ENCODE measurements around the gene FYB2. TPM values are rescaled to one million over a fixed set of nuclear protein-coding genes. Genes with fewer than 3 reads are reported as not detected.

Gene FYB2
- total and polyA plus RNA-seq, 2 experiments from 2014 or later, result 15.5 to 18.6 TPM

- Histone ChIP-seq H3K36me3 (replicated peaks; ENCODE audit: insufficient read depth, low read depth) (no peaks in the 10 kb centered on the region), H3K27me3 (no peaks in the 10 kb centered on the region), H3K4me1 (ENCODE audit: insufficient read depth) (no peaks in the 10 kb centered on the region), H3K4me3 (no peak overlapping the region), H3K4me2 (no peak overlapping the region), H4K20me1 (ENCODE audit: insufficient read depth, poor library complexity, severe bottlenecking) (no peaks in the 10 kb centered on the region), H2AFZ (no peak overlapping the region), H3K79me2 (no peaks in the 10 kb centered on the region), H3K27ac (no peak overlapping the region), H3K9me3 (ENCODE audit: low read depth) (no peaks in the 10 kb centered on the region), H3K9me2 (replicated peaks; ENCODE audit: insufficient read depth) (no peaks in the 10 kb centered on the region)
- no peak for TF ChIP-seq EZH2phosphoT487 (IDR thresholded peaks at IDR 0.05; ENCODE audit: low read depth, severe bottlenecking, unreplicated experiment)
- DNase-seq (ENCODE audit: low spot score), result no peak
- 68% methylated on average over 2 of the region's 2 CpGs for WGBS (ENCODE audit: low lambda C conversion rate, missing lambda C conversion rate)
Measured at GRCh38 chr1:56866656-56867055, 47.5 kb upstream of the FYB2 start.

DNA sequence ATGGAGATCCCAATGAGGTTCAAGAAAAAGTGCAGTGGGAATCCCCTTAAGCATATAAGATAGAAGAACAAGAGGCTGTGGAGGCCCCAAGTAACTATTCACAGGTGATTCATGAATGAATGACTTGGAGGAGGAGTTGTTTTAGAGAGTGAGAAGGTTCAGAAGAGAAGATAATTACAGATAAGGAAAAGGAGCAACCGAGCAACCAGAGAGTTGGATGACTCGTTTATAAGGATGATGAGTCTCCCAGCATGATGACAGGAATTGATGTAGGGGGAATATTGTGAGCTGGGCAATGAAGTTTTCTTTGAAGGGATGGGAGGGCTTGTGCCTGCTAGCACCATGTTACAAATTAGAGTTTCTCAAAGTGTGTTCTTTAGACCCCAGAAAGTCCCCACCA is 45.2 kb upstream of the FYB2 start:
- Histone ChIP-seq H3K9me2 (replicated peaks; ENCODE audit: insufficient read depth) (no peaks in the 10 kb centered on the region), H3K4me2 (no peak overlapping the region), H3K9me3 (ENCODE audit: low read depth) (no peaks in the 10 kb centered on the region), H3K79me2 (no peaks in the 10 kb centered on the region), H4K20me1 (ENCODE audit: insufficient read depth, poor library complexity, severe bottlenecking) (no peaks in the 10 kb centered on the region), H3K36me3 (replicated peaks; ENCODE audit: insufficient read depth, low read depth) (no peaks in the 10 kb centered on the region), H3K27me3 (no peaks in the 10 kb centered on the region), H3K4me1 (ENCODE audit: insufficient read depth) (no peaks in the 10 kb centered on the region), H3K4me3 (no peak overlapping the region), H3K27ac (no peak overlapping the region), H2AFZ (no peak overlapping the region)
- 65% methylated on average over 2 of the region's 2 CpGs for WGBS (ENCODE audit: low lambda C conversion rate, missing lambda C conversion rate)
- DNase-seq (ENCODE audit: low spot score), result no peak
- no peak for TF ChIP-seq EZH2 (IDR thresholded peaks at IDR 0.05; ENCODE audit: borderline replicate concordance)
- TF ChIP-seq CTCF (IDR thresholded peaks at IDR 0.05; ENCODE audit: poor library complexity), result no peak
- TF ChIP-seq EZH2phosphoT487 (IDR thresholded peaks at IDR 0.05; ENCODE audit: low read depth, severe bottlenecking, unreplicated experiment), result no peak

DNA sequence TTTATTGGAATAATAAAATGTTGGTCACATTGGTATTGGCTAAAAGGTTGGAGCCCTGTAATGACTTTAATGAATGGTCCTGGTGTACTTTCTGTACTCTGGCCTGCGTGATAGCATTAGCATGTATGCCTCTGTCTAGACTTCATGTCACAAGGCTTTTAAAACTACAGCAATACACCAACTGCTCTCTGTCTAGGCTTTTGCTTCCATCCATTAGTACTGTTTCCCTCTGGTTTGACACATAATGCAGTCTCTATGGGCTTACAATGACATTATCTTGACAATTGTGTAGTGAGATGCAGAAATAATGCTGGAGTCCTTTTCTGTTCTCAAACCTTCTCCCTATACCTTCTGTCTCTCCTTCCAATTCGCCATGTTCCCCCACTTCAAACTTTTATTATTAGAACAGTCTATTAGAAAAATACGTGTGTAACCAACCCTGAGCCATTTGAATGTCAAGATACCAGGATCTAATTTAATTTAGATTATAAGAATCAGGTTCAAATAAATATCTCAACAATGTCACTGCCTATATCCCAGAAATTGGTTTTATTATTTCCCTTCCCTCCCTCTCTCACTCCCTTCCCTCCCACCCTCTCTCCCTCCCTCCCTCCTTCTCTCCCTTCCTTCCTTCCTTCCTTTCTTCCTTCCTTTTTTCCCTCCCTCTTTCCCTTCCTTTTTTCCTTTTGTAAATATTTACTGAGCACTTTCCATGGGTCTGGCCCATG is 44.2 kb upstream of the FYB2 start:
- Histone ChIP-seq H3K27ac (no peak overlapping the region), H3K4me3 (no peak overlapping the region), H2AFZ (no peak overlapping the region), H3K4me2 (no peak overlapping the region), H3K4me1 (ENCODE audit: insufficient read depth) (no peaks in the 10 kb centered on the region), H3K9me3 (ENCODE audit: low read depth) (no peaks in the 10 kb centered on the region), H4K20me1 (ENCODE audit: insufficient read depth, poor library complexity, severe bottlenecking) (no peaks in the 10 kb centered on the region), H3K27me3 (no peaks in the 10 kb centered on the region), H3K36me3 (replicated peaks; ENCODE audit: insufficient read depth, low read depth) (no peaks in the 10 kb centered on the region), H3K79me2 (no peaks in the 10 kb centered on the region), H3K9me2 (replicated peaks; ENCODE audit: insufficient read depth) (no peaks in the 10 kb centered on the region)
- DNase-seq (ENCODE audit: low spot score), result no peak
- 79% methylated on average over 3 of the region's 3 CpGs for WGBS (ENCODE audit: low lambda C conversion rate, missing lambda C conversion rate)
- TF ChIP-seq CTCF (IDR thresholded peaks at IDR 0.05; ENCODE audit: poor library complexity) (no peak), EZH2phosphoT487 (IDR thresholded peaks at IDR 0.05; ENCODE audit: low read depth, severe bottlenecking, unreplicated experiment) (no peak), EZH2 (IDR thresholded peaks at IDR 0.05; ENCODE audit: borderline replicate concordance) (no peak)

GRCh38 chr1:56859287-56859686 is 40.1 kb upstream of the FYB2 start:
- Histone ChIP-seq H3K4me1 (ENCODE audit: insufficient read depth) (no peaks in the 10 kb centered on the region), H3K9me3 (ENCODE audit: low read depth) (no peaks in the 10 kb centered on the region), H3K4me3 (no peak overlapping the region), H3K79me2 (no peaks in the 10 kb centered on the region), H3K9me2 (replicated peaks; ENCODE audit: insufficient read depth) (no peaks in the 10 kb centered on the region), H3K27me3 (no peaks in the 10 kb centered on the region), H2AFZ (no peak overlapping the region), H4K20me1 (ENCODE audit: insufficient read depth, poor library complexity, severe bottlenecking) (no peaks in the 10 kb centered on the region), H3K36me3 (replicated peaks; ENCODE audit: insufficient read depth, low read depth) (no peaks in the 10 kb centered on the region), H3K27ac (no peak overlapping the region), H3K4me2 (no peak overlapping the region)
- no peak for DNase-seq (ENCODE audit: low spot score)
- TF ChIP-seq EZH2 (IDR thresholded peaks at IDR 0.05; ENCODE audit: borderline replicate concordance) (no peak), EZH2phosphoT487 (IDR thresholded peaks at IDR 0.05; ENCODE audit: low read depth, severe bottlenecking, unreplicated experiment) (no peak), CTCF (IDR thresholded peaks at IDR 0.05; ENCODE audit: poor library complexity) (no peak)
